ENCODE results near the gene MGLL. TPM values are rescaled to one million over a fixed set of nuclear protein-coding genes. Genes with fewer than 3 reads are reported as not detected.

Gene MGLL
- total RNA-seq (10 to 100 TPM; 24.7 to 46.8 (median 35.5) TPM), polyA plus RNA-seq (100 to 1,000 TPM; 110 to 220 (median 142) TPM)

GRCh38 chr3:127822041-127822681, at the start of gene MGLL:
Gene MGLL (minus strand): TSS chr3:127822515. CDS start chr3:127822318, 197 bp downstream.
- Histone ChIP-seq H3K4me3 (peak within 1 kb of the TSS; percentile 82 to 95 (median 92)), H3K9me3 (no peaks in the 10 kb centered on the region), H3K4me1 (peaks cover 0 to 43% (median 35%) of the 10 kb centered on the region in 4 donors), H3K27me3 (no peaks in the 10 kb centered on the region), H3K27ac (peak within 1 kb of the TSS; percentile 88 to 94 (median 89)), H3K36me3 (no peaks in the 10 kb centered on the region)
- 1 to 2% methylated on average over 23 of the region's 23 CpGs for WGBS, 2 donors
- DNase-seq, result peak; percentile 79
- intact Hi-C loops (cut with DNase I), result loop anchor here (2.0 to 5.0 kb wide), 4 partner anchors 133 to 225 kb away; partner anchors contain the start of genes ABTB1 and MCM2
- TF ChIP-seq, protein P1, sequence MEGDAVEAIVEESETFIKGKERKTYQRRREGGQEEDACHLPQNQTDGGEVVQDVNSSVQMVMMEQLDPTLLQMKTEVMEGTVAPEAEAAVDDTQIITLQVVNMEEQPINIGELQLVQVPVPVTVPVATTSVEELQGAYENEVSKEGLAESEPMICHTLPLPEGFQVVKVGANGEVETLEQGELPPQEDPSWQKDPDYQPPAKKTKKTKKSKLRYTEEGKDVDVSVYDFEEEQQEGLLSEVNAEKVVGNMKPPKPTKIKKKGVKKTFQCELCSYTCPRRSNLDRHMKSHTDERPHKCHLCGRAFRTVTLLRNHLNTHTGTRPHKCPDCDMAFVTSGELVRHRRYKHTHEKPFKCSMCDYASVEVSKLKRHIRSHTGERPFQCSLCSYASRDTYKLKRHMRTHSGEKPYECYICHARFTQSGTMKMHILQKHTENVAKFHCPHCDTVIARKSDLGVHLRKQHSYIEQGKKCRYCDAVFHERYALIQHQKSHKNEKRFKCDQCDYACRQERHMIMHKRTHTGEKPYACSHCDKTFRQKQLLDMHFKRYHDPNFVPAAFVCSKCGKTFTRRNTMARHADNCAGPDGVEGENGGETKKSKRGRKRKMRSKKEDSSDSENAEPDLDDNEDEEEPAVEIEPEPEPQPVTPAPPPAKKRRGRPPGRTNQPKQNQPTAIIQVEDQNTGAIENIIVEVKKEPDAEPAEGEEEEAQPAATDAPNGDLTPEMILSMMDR (IDR thresholded peaks at IDR 0.05), result no peak
- peak in 2 of 4 donors; percentile 27 to 53 for TF ChIP-seq POLR2AphosphoS5 (IDR thresholded peaks at IDR 0.05)

GRCh38 chr3:127870156-127870555, 47.8 kb upstream of the MGLL start:
- Histone ChIP-seq H3K36me3 (no peaks in the 10 kb centered on the region), H3K4me3 (no peak overlapping the region), H3K4me1 (no peaks in the 10 kb centered on the region), H3K27me3 (no peaks in the 10 kb centered on the region), H3K9me3 (no peaks in the 10 kb centered on the region), H3K27ac (no peak overlapping the region)
- WGBS, 2 donors, result 72 to 84% methylated on average over 4 of the region's 4 CpGs
- no peak for TF ChIP-seq POLR2AphosphoS5 (IDR thresholded peaks at IDR 0.05)
- TF ChIP-seq EP300 (IDR thresholded peaks at IDR 0.05), result no peak
- TF ChIP-seq, protein P1 (IDR thresholded peaks at IDR 0.05), result no peak
- no peak for TF ChIP-seq POLR2A (IDR thresholded peaks at IDR 0.05)
- DNase-seq, result no peak
- intact Hi-C loops (cut with DNase I), result no loop called here

DNA sequence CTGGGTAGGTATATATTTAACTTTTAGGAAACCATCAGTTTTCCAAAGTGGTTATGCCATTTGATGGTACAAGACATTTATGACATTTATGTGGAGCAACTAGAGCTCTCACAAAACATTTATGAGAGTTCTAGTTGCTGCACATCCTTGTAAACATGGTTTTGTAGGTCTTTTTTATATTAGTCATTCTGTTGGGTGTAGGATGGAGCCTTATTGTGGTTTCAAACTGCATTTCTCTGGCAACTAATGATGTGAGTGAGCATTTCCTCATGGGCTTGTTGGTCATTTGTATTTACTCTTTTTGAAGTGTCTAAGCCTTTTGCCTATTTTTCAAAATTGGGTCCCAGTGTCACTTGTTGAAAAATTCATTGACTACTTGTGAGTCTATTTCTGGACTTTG, 45.7 kb upstream of the MGLL start:
- DNase-seq, result no peak
- H3K27me3 ChIP-seq, result no peaks in the 10 kb centered on the region
- TF ChIP-seq POLR2A (IDR thresholded peaks at IDR 0.05), result no peak
- no peak for TF ChIP-seq POLR2AphosphoS5 (IDR thresholded peaks at IDR 0.05)
- TF ChIP-seq EP300 (IDR thresholded peaks at IDR 0.05), result no peak
- no peaks in the 10 kb centered on the region for H3K4me1 ChIP-seq
- H3K27ac ChIP-seq, result no peak overlapping the region
- H3K36me3 ChIP-seq, result no peaks in the 10 kb centered on the region
- no peaks in the 10 kb centered on the region for H3K9me3 ChIP-seq
- intact Hi-C loops (cut with DNase I), result no loop called here
- H3K4me3 ChIP-seq, result no peak overlapping the region

- Histone ChIP-seq H3K36me3 (no peaks in the 10 kb centered on the region), H3K27ac (no peak overlapping the region), H3K27me3 (no peaks in the 10 kb centered on the region), H3K4me1 (no peaks in the 10 kb centered on the region), H3K9me3 (no peaks in the 10 kb centered on the region), H3K4me3 (no peak overlapping the region)
- TF ChIP-seq EP300 (IDR thresholded peaks at IDR 0.05) (no peak), POLR2A (IDR thresholded peaks at IDR 0.05) (no peak), POLR2AphosphoS5 (IDR thresholded peaks at IDR 0.05) (no peak)
- TF ChIP-seq, protein P1 (IDR thresholded peaks at IDR 0.05), result no peak
- intact Hi-C loops (cut with DNase I), result no loop called here
- no peak for DNase-seq
- WGBS, 2 donors, result 84 to 93% methylated on average over 2 of the region's 2 CpGs
Measured at GRCh38 chr3:127867412-127867811, 45.1 kb upstream of the MGLL start.

- H3K4me3 ChIP-seq, result no peak overlapping the region
- WGBS, 2 donors, result 82 to 83% methylated on average over 4 of the region's 4 CpGs
- H3K27ac ChIP-seq, result no peak overlapping the region
- no peaks in the 10 kb centered on the region for H3K4me1 ChIP-seq
- intact Hi-C loops (cut with DNase I), result no loop called here
- no peaks in the 10 kb centered on the region for H3K9me3 ChIP-seq
- no peak for DNase-seq
- H3K36me3 ChIP-seq, result no peaks in the 10 kb centered on the region
- TF ChIP-seq POLR2AphosphoS5 (IDR thresholded peaks at IDR 0.05) (no peak), POLR2A (IDR thresholded peaks at IDR 0.05) (no peak), EP300 (IDR thresholded peaks at IDR 0.05) (no peak)
- TF ChIP-seq, protein P1 (IDR thresholded peaks at IDR 0.05), result no peak
- H3K27me3 ChIP-seq, result no peaks in the 10 kb centered on the region
Measured at GRCh38 chr3:127865941-127866340, 43.6 kb upstream of the MGLL start.
